Measurements from ENCODE around the gene MYL9.

The MYL9 gene

GRCh38 chr20:36504295-36504694, 37.0 kb upstream of the MYL9 start:
- DNase-seq, result no peak
- Histone ChIP-seq H3K9ac (ENCODE audit: low read length) (no peak overlapping the region), H3K27ac (ENCODE audit: low read depth, low read length) (no peak overlapping the region), H3K56ac (ENCODE audit: low read length) (no peak overlapping the region), H3K23ac (ENCODE audit: low read length) (no peak overlapping the region), H3K4me3 (ENCODE audit: low read length) (no peak overlapping the region), H4K8ac (ENCODE audit: low read depth, low read length) (no peak overlapping the region), H2BK5ac (ENCODE audit: low read length) (no peak overlapping the region), H2BK120ac (ENCODE audit: low read depth, low read length) (no peak overlapping the region), H2AK5ac (ENCODE audit: low read length) (no peak overlapping the region), H3K79me2 (ENCODE audit: control insufficient read depth, insufficient read depth, low read length) (no peaks in the 10 kb centered on the region), H3K4me1 (ENCODE audit: control insufficient read depth, low read depth, low read length) (no peaks in the 10 kb centered on the region), H3K27me3 (ENCODE audit: insufficient read depth, low read length, poor library complexity) (no peaks in the 10 kb centered on the region), H3K79me1 (ENCODE audit: low read length) (no peaks in the 10 kb centered on the region), H3K4me2 (ENCODE audit: low read length) (no peak overlapping the region), H2BK15ac (replicated peaks; ENCODE audit: low read depth) (no peak overlapping the region), H3K4ac (ENCODE audit: low read depth, low read length) (no peak overlapping the region), H4K5ac (ENCODE audit: low read length) (no peak overlapping the region), H3K36me3 (ENCODE audit: control insufficient read depth, insufficient read depth, low read length) (peaks cover 8% of the 10 kb centered on the region), H3K18ac (ENCODE audit: low read length) (no peak overlapping the region)
- WGBS (ENCODE audit: extremely low coverage, insufficient coverage, low lambda C conversion rate), result no CpG with 5 or more reads among the region's 4 CpGs

- no peak overlapping the region for H2BK5ac ChIP-seq (ENCODE audit: low read length)
- no peak overlapping the region for H4K5ac ChIP-seq (ENCODE audit: low read length)
- H3K18ac ChIP-seq (ENCODE audit: low read length), result no peak overlapping the region
- no peak overlapping the region for H3K9ac ChIP-seq (ENCODE audit: low read length)
- H3K27ac ChIP-seq (ENCODE audit: low read depth, low read length), result no peak overlapping the region
- H3K56ac ChIP-seq (ENCODE audit: low read length), result no peak overlapping the region
- no peak overlapping the region for H3K4ac ChIP-seq (ENCODE audit: low read depth, low read length)
- no peaks in the 10 kb centered on the region for H3K27me3 ChIP-seq (ENCODE audit: insufficient read depth, low read length, poor library complexity)
- H3K23ac ChIP-seq (ENCODE audit: low read length), result no peak overlapping the region
- H2BK15ac ChIP-seq (replicated peaks; ENCODE audit: low read depth), result no peak overlapping the region
- no peak overlapping the region for H2AK5ac ChIP-seq (ENCODE audit: low read length)
- H3K4me1 ChIP-seq (ENCODE audit: control insufficient read depth, low read depth, low read length), result no peaks in the 10 kb centered on the region
- no peak overlapping the region for H2BK120ac ChIP-seq (ENCODE audit: low read depth, low read length)
- H3K36me3 ChIP-seq (ENCODE audit: control insufficient read depth, insufficient read depth, low read length), result peaks cover 5% of the 10 kb centered on the region
- no peak overlapping the region for H4K8ac ChIP-seq (ENCODE audit: low read depth, low read length)
- no CpG with 5 or more reads among the region's 1 CpG for WGBS (ENCODE audit: extremely low coverage, insufficient coverage, low lambda C conversion rate)
- H3K4me2 ChIP-seq (ENCODE audit: low read length), result no peak overlapping the region
- peak; percentile 54 for DNase-seq
- H3K4me3 ChIP-seq (ENCODE audit: low read length), result no peak overlapping the region
- H3K79me1 ChIP-seq (ENCODE audit: low read length), result no peaks in the 10 kb centered on the region
- H3K79me2 ChIP-seq (ENCODE audit: control insufficient read depth, insufficient read depth, low read length), result no peaks in the 10 kb centered on the region
Measured at GRCh38 chr20:36506253-36506652, 35.1 kb upstream of the MYL9 start.

GRCh38 chr20:36507746-36508145, 33.6 kb upstream of the MYL9 start:
- WGBS (ENCODE audit: extremely low coverage, insufficient coverage, low lambda C conversion rate), result no CpG with 5 or more reads among the region's 6 CpGs
- Histone ChIP-seq H3K4ac (ENCODE audit: low read depth, low read length) (no peak overlapping the region), H3K27me3 (ENCODE audit: insufficient read depth, low read length, poor library complexity) (no peaks in the 10 kb centered on the region), H3K23ac (ENCODE audit: low read length) (no peak overlapping the region), H3K4me3 (ENCODE audit: low read length) (no peak overlapping the region), H2BK120ac (ENCODE audit: low read depth, low read length) (no peak overlapping the region), H3K9ac (ENCODE audit: low read length) (no peak overlapping the region), H4K8ac (ENCODE audit: low read depth, low read length) (no peak overlapping the region), H2AK5ac (ENCODE audit: low read length) (no peak overlapping the region), H3K4me1 (ENCODE audit: control insufficient read depth, low read depth, low read length) (no peaks in the 10 kb centered on the region), H4K5ac (ENCODE audit: low read length) (no peak overlapping the region), H2BK15ac (replicated peaks; ENCODE audit: low read depth) (no peak overlapping the region), H3K79me1 (ENCODE audit: low read length) (peaks cover 1% of the 10 kb centered on the region), H2BK5ac (ENCODE audit: low read length) (no peak overlapping the region), H3K18ac (ENCODE audit: low read length) (no peak overlapping the region), H3K36me3 (ENCODE audit: control insufficient read depth, insufficient read depth, low read length) (peaks cover 3% of the 10 kb centered on the region), H3K27ac (ENCODE audit: low read depth, low read length) (no peak overlapping the region), H3K79me2 (ENCODE audit: control insufficient read depth, insufficient read depth, low read length) (no peaks in the 10 kb centered on the region), H3K4me2 (ENCODE audit: low read length) (no peak overlapping the region), H3K56ac (ENCODE audit: low read length) (no peak overlapping the region)
- no peak for DNase-seq

GRCh38 chr20:36519012-36519719, 22.2 kb upstream of the MYL9 start:
- no CpG with 5 or more reads among the region's 17 CpGs for WGBS (ENCODE audit: extremely low coverage, insufficient coverage, low lambda C conversion rate)
- H3K36me3 ChIP-seq (ENCODE audit: control insufficient read depth, insufficient read depth, low read length), result peaks cover 4% of the 10 kb centered on the region

DNA sequence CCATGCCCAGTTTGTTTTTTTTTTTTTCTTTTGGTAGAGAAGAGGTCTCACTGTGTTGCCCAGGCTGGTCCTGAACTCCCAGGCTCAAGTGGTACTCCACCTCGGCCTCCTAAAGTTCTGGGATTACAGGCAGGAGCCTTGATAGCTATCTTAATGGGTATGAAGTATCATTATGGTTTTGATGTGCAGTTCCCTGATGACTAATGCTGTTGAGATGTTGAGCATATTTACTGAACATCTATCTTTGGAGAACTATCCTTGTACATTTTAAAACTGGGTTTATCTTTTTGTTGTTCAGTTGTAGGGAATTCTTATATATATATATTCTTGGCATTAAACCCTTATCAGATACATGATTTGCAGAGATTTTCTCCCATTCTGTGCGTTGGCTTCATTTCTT, 21.4 kb upstream of the MYL9 start:
- no peak overlapping the region for H2AK5ac ChIP-seq (ENCODE audit: low read length)
- no peaks in the 10 kb centered on the region for H3K79me1 ChIP-seq (ENCODE audit: low read length)
- whole genome bisulfite sequencing (ENCODE audit: extremely low coverage, insufficient coverage, low lambda C conversion rate), result no CpG with 5 or more reads among the region's 2 CpGs
- no peak overlapping the region for H2BK5ac ChIP-seq (ENCODE audit: low read length)
- no peak for DNase-seq
- H2BK120ac ChIP-seq (ENCODE audit: low read depth, low read length), result no peak overlapping the region
- no peaks in the 10 kb centered on the region for H3K27me3 ChIP-seq (ENCODE audit: insufficient read depth, low read length, poor library complexity)
- H3K4ac ChIP-seq (ENCODE audit: low read depth, low read length), result no peak overlapping the region
- no peak overlapping the region for H3K23ac ChIP-seq (ENCODE audit: low read length)
- H3K36me3 ChIP-seq (ENCODE audit: control insufficient read depth, insufficient read depth, low read length), result peaks cover 6% of the 10 kb centered on the region
- H4K5ac ChIP-seq (ENCODE audit: low read length), result no peak overlapping the region
- no peak overlapping the region for H2BK15ac ChIP-seq (replicated peaks; ENCODE audit: low read depth)
- H4K8ac ChIP-seq (ENCODE audit: low read depth, low read length), result no peak overlapping the region
- H3K4me2 ChIP-seq (ENCODE audit: low read length), result no peak overlapping the region
- no peak overlapping the region for H3K4me3 ChIP-seq (ENCODE audit: low read length)
- no peak overlapping the region for H3K27ac ChIP-seq (ENCODE audit: low read depth, low read length)
- H3K56ac ChIP-seq (ENCODE audit: low read length), result no peak overlapping the region
- H3K18ac ChIP-seq (ENCODE audit: low read length), result no peak overlapping the region
- no peaks in the 10 kb centered on the region for H3K4me1 ChIP-seq (ENCODE audit: control insufficient read depth, low read depth, low read length)
- no peak overlapping the region for H3K9ac ChIP-seq (ENCODE audit: low read length)
- no peaks in the 10 kb centered on the region for H3K79me2 ChIP-seq (ENCODE audit: control insufficient read depth, insufficient read depth, low read length)

More at GRCh38 chr20:36519012-36519719, 22.2 kb upstream of the MYL9 start:
- Histone ChIP-seq H4K5ac (ENCODE audit: low read length) (no peak overlapping the region), H2BK5ac (ENCODE audit: low read length) (no peak overlapping the region), H4K8ac (ENCODE audit: low read depth, low read length) (no peak overlapping the region), H3K27ac (ENCODE audit: low read depth, low read length) (no peak overlapping the region), H3K79me1 (ENCODE audit: low read length) (no peaks in the 10 kb centered on the region), H3K56ac (ENCODE audit: low read length) (no peak overlapping the region), H2BK120ac (ENCODE audit: low read depth, low read length) (no peak overlapping the region), H3K18ac (ENCODE audit: low read length) (no peak overlapping the region), H2AK5ac (ENCODE audit: low read length) (no peak overlapping the region), H2BK15ac (replicated peaks; ENCODE audit: low read depth) (no peak overlapping the region), H3K4me3 (ENCODE audit: low read length) (no peak overlapping the region), H3K4me2 (ENCODE audit: low read length) (no peak overlapping the region), H3K4ac (ENCODE audit: low read depth, low read length) (no peak overlapping the region), H3K79me2 (ENCODE audit: control insufficient read depth, insufficient read depth, low read length) (no peaks in the 10 kb centered on the region), H3K23ac (ENCODE audit: low read length) (no peak overlapping the region), H3K27me3 (ENCODE audit: insufficient read depth, low read length, poor library complexity) (no peaks in the 10 kb centered on the region), H3K4me1 (ENCODE audit: control insufficient read depth, low read depth, low read length) (no peaks in the 10 kb centered on the region), H3K9ac (ENCODE audit: low read length) (no peak overlapping the region)
- DNase-seq, result no peak

DNA sequence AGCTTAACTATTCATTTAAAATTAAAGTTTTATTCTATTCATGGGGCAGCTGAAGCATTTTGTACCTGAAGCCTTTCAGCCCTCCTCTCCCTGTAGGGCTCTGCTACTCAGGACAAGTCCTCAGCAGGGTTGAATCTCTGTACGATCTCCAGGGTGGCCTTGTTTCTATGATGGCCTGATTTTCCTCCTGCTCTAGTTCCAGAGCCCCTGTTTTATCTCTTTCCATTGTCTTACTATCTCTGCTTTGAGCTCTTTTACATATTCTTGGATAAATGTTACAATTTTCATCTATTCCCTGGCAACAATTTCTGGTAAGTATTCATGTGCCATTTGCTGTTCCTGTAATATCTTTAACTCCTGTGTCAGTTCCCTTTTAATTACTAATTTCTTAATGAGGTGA, 19.8 kb upstream of the MYL9 start:
- no peak overlapping the region for H3K4me3 ChIP-seq (ENCODE audit: low read length)
- H2AK5ac ChIP-seq (ENCODE audit: low read length), result no peak overlapping the region
- no peak overlapping the region for H2BK15ac ChIP-seq (replicated peaks; ENCODE audit: low read depth)
- H4K5ac ChIP-seq (ENCODE audit: low read length), result no peak overlapping the region
- H4K8ac ChIP-seq (ENCODE audit: low read depth, low read length), result no peak overlapping the region
- no CpG with 5 or more reads among the region's 1 CpG for WGBS (ENCODE audit: extremely low coverage, insufficient coverage, low lambda C conversion rate)
- H3K4me2 ChIP-seq (ENCODE audit: low read length), result no peak overlapping the region
- H3K79me1 ChIP-seq (ENCODE audit: low read length), result no peaks in the 10 kb centered on the region
- H3K23ac ChIP-seq (ENCODE audit: low read length), result no peak overlapping the region
- no peak overlapping the region for H3K9ac ChIP-seq (ENCODE audit: low read length)
- H3K4me1 ChIP-seq (ENCODE audit: control insufficient read depth, low read depth, low read length), result no peaks in the 10 kb centered on the region
- H3K79me2 ChIP-seq (ENCODE audit: control insufficient read depth, insufficient read depth, low read length), result no peaks in the 10 kb centered on the region
- no peak overlapping the region for H3K4ac ChIP-seq (ENCODE audit: low read depth, low read length)
- no peaks in the 10 kb centered on the region for H3K27me3 ChIP-seq (ENCODE audit: insufficient read depth, low read length, poor library complexity)
- no peak overlapping the region for H3K56ac ChIP-seq (ENCODE audit: low read length)
- no peak overlapping the region for H2BK120ac ChIP-seq (ENCODE audit: low read depth, low read length)
- peaks cover 8% of the 10 kb centered on the region for H3K36me3 ChIP-seq (ENCODE audit: control insufficient read depth, insufficient read depth, low read length)
- no peak overlapping the region for H3K18ac ChIP-seq (ENCODE audit: low read length)
- H3K27ac ChIP-seq (ENCODE audit: low read depth, low read length), result no peak overlapping the region
- H2BK5ac ChIP-seq (ENCODE audit: low read length), result no peak overlapping the region
- peak; percentile 57 for DNase-seq
